Prostate gland (tissue), 2 donors: Measurements from ENCODE around the gene COPG1. TPM values are rescaled to one million over a fixed set of nuclear protein-coding genes. Genes with fewer than 3 reads are reported as not detected.

Experiments
- DNase-seq: peaks from one replicate; pipeline ENCODE4 v3.0.0-alpha.2; 2019; ENCODE audit warnings: low spot score
- H3K27ac ChIP-seq, 2 donors: fragments of 200-600 bp; sonication (generic); 2 replicates each; pipeline ENCODE4 v1.5.1; 2017 to 2019
- H3K27me3 ChIP-seq: fragments of 200-600 bp; sonication (generic); replicated peaks from 2 replicates; pipeline ENCODE4 v1.5.1; 2019; ENCODE audit not compliant: insufficient read depth
- H3K36me3 ChIP-seq, 2 donors: fragments of 200-600 bp; sonication (generic); 1 replicate in 1 of 2; 2 replicates in 1 of 2; pipeline versions ENCODE4 v1.5.1 to v1.8.1; 2017 to 2019
- H3K4me1 ChIP-seq: fragments of 200-600 bp; sonication (generic); replicated peaks from 2 replicates; pipeline ENCODE4 v1.5.1; 2019
- H3K4me3 ChIP-seq, 2 donors: fragments of 200-600 bp; sonication (generic); 2 replicates each; pipeline ENCODE4 v1.5.1; 2017 to 2019
- H3K9me3 ChIP-seq: fragments of 200-600 bp; sonication (generic); 2 replicates; pipeline ENCODE4 v1.5.1; 2017
- CTCF ChIP-seq, 4 experiments: fragments of 200-600 bp in 2 of 4; fragments of 450-650 bp in 2 of 4; sonication (generic) in 2 of 4; IDR thresholded peaks; 1 replicate in 3 of 4; 2 replicates in 1 of 4; pipeline ENCODE4 v1.5.1; 2016 to 2019; ENCODE audit warnings: antibody characterized with exemption in 4 of 4, mild to moderate bottlenecking in 2 of 4, moderate library complexity in 2 of 4
- POLR2A ChIP-seq: fragments of 450-650 bp; IDR thresholded peaks from one replicate; pipeline ENCODE4 v1.6.1; 2016; ENCODE audit warnings: antibody characterized with exemption, mild to moderate bottlenecking
- POLR2AphosphoS5 ChIP-seq: sonication (generic); formaldehyde crosslinking; IDR thresholded peaks from one replicate; pipeline ENCODE4 v1.6.1; 2017; ENCODE audit warnings: antibody characterized with exemption
- WGBS: methylation state at CpG from one replicate; pipeline ENCODE4 v1.1.5; 2018; 5-methylcytosine and 5-hydroxymethylcytosine counted together
- intact Hi-C: fragments of 100-400 bp; cut with DNase I; formaldehyde crosslinking; loops from one replicate; pipeline ENCODE4 v1.14.2; 2022
- total RNA-seq, 2 donors: library from RNA; depleted of rRNA; stranded (reverse); fragments of >200 nt; gene quantifications; one replicate each; pipeline ENCODE4 v1.1.0, GENCODE V29; 2016

COPG1 gene
- total RNA-seq, 2 donors from 2014 or later: 143 to 220 TPM

- intact Hi-C loops: no loop called here
- H3K9me3 ChIP-seq: no peaks in the 10 kb centered on the region
- H3K27me3 ChIP-seq: no peaks in the 10 kb centered on the region
- peaks cover 9% of the 10 kb centered on the region for H3K4me1 ChIP-seq
- H3K4me3 ChIP-seq: no peak overlapping the region
- no peak for DNase-seq
- TF ChIP-seq POLR2AphosphoS5: no peak
- no peak for TF ChIP-seq CTCF (IDR thresholded peaks at IDR 0.05)
- no peak for TF ChIP-seq POLR2A
- no peaks in the 10 kb centered on the region for H3K36me3 ChIP-seq
- peak overlapping the region in 1 of 2 donors; percentile 95 for H3K27ac ChIP-seq
Measured at GRCh38 chr3:129313415-129313664, 63.9 kb downstream of the COPG1 start.

- peak overlapping the region; percentile 77 to 92 for H3K4me3 ChIP-seq
- 20% methylated on average over 7 of the region's 7 CpGs for WGBS
- H3K27ac ChIP-seq: peak overlapping the region; percentile 95 to 98
- intact Hi-C loops: no loop called here
- no peaks in the 10 kb centered on the region for H3K9me3 ChIP-seq
- TF ChIP-seq POLR2A (no peak), POLR2AphosphoS5 (no peak), CTCF (IDR thresholded peaks at IDR 0.05) (no peak)
- no peaks in the 10 kb centered on the region for H3K36me3 ChIP-seq
- no peaks in the 10 kb centered on the region for H3K27me3 ChIP-seq
- DNase-seq: no peak
- peaks cover 9% of the 10 kb centered on the region for H3K4me1 ChIP-seq
Measured at GRCh38 chr3:129313665-129314385, 64.4 kb downstream of the COPG1 start.

DNA sequence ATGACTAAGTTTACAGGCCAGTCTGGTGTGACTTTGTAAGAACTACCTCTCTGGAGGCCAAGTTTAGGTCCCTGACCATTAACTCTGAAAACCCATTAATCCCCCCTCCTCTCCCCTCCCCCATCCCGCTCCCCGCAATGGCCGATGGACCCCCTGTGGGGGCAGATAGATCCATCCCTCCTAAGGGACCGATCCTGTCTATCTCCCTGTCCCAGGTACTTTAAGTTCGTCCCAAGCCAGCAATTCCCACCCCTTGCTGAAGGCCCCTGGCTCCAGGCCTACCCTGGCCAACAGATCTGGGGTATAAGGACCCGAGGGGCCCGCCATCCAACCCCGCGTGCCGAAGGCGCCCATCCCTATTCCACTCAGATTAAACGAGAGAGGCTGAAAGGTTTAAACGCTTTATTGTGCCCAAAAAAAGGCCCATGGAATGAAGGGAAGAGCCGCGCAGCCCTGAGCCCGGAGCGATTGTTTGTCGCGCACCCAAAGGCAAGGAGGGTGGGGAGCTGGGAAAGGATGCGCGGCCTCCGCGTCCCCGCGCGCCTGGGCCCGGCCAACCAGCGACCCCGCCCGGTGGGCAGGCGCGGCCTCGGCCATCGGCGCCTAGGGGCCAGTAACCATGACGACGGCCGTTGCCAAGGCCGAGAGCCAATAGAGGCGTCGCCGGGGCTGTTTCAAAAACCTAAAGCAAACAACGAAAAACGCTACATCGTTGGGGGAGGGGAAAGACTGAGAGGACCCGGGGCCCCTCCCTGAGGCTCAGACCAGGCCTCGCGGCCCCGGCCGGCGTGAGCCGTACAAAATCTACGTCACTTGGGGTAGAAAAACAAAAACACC, 65.2 kb downstream of the COPG1 start:
- Histone ChIP-seq H3K4me3 (peak overlapping the region; percentile 77 to 92), H3K27me3 (no peaks in the 10 kb centered on the region), H3K4me1 (peaks cover 9% of the 10 kb centered on the region), H3K9me3 (no peaks in the 10 kb centered on the region), H3K36me3 (no peaks in the 10 kb centered on the region), H3K27ac (peak overlapping the region; percentile 95 to 98)
- intact Hi-C loops: no loop called here
- TF ChIP-seq CTCF (IDR thresholded peaks at IDR 0.05): peak in 3 of 4 experiments; percentile 17 to 44 (median 27)
- TF ChIP-seq POLR2AphosphoS5: peak; percentile 88
- peak; percentile 59 for TF ChIP-seq POLR2A
- under 1% methylated on average over 53 of the region's 53 CpGs for WGBS
- peak; percentile 82 for DNase-seq

- under 1% methylated on average over 76 of the region's 80 CpGs for WGBS
- intact Hi-C loops: no loop called here
- no peaks in the 10 kb centered on the region for H3K27me3 ChIP-seq
- H3K27ac ChIP-seq: peak overlapping the region; percentile 95 to 98
- H3K4me3 ChIP-seq: peak overlapping the region; percentile 77 to 92
- no peaks in the 10 kb centered on the region for H3K36me3 ChIP-seq
- DNase-seq: peak; percentile 36
- H3K4me1 ChIP-seq: peaks cover 9% of the 10 kb centered on the region
- H3K9me3 ChIP-seq: no peaks in the 10 kb centered on the region
- TF ChIP-seq POLR2A (no peak), POLR2AphosphoS5 (no peak), CTCF (IDR thresholded peaks at IDR 0.05) (no peak)
Measured at GRCh38 chr3:129315223-129315997, 66.0 kb downstream of the COPG1 start.
